ENCODE results near the gene DIS3L2.
"Not testable (repeated sequence)": the region's sequence is repeated elsewhere in the genome, so short reads cannot be mapped to it uniquely, and the experiment has no call there.

The DIS3L2 gene

GRCh38 chr2:232102380-232102779 lies 140.9 kb downstream of the DIS3L2 start:
- TF ChIP-seq CTCF (IDR thresholded peaks at IDR 0.05; ENCODE audit: low read depth, low read length): no peak
- no peak overlapping the region for H3K4me3 ChIP-seq (ENCODE audit: low read depth, low read length)

- no peak for TF ChIP-seq CTCF (IDR thresholded peaks at IDR 0.05; ENCODE audit: low read depth, low read length)
- no peak overlapping the region for H3K4me3 ChIP-seq (ENCODE audit: low read depth, low read length)
These were observed 141.7 kb downstream of the DIS3L2 start for GRCh38 chr2:232103140-232103737.

GRCh38 chr2:232104076-232104646 lies 142.6 kb downstream of the DIS3L2 start:
- H3K4me3 ChIP-seq (ENCODE audit: low read depth, low read length): no peak overlapping the region
- TF ChIP-seq CTCF (IDR thresholded peaks at IDR 0.05; ENCODE audit: low read depth, low read length): no peak

GRCh38 chr2:232111551-232111950 lies 150.0 kb downstream of the DIS3L2 start:
- H3K4me3 ChIP-seq (ENCODE audit: low read depth, low read length): no peak overlapping the region
- TF ChIP-seq CTCF (IDR thresholded peaks at IDR 0.05; ENCODE audit: low read depth, low read length): no peak

GRCh38 chr2:232113821-232114220 lies 152.3 kb downstream of the DIS3L2 start:
- no peak overlapping the region for H3K4me3 ChIP-seq (ENCODE audit: low read depth, low read length)
- TF ChIP-seq CTCF (IDR thresholded peaks at IDR 0.05; ENCODE audit: low read depth, low read length): no peak

- not testable (repeated sequence) for H3K4me3 ChIP-seq (ENCODE audit: low read depth, low read length)
These were observed 154.3 kb downstream of the DIS3L2 start for GRCh38 chr2:232115728-232116361.

GRCh38 chr2:232116852-232117251 lies 155.3 kb downstream of the DIS3L2 start:
- no peak overlapping the region for H3K4me3 ChIP-seq (ENCODE audit: low read depth, low read length)
- no peak for TF ChIP-seq CTCF (IDR thresholded peaks at IDR 0.05; ENCODE audit: low read depth, low read length)

Data from WI38 (cell line).